Measurements from ENCODE around the gene BLOC1S6. TPM values are rescaled to one million over a fixed set of nuclear protein-coding genes. Genes with fewer than 3 reads are reported as not detected.

Gene BLOC1S6
- total RNA-seq, 1 donor from 2014 or later: 54.4 TPM

GRCh38 chr15:45546789-45547188, 40.4 kb upstream of the BLOC1S6 start:
- Mint-ChIP-seq H3K27me3 (ENCODE audit: low read depth) (no peaks in the 10 kb centered on the region), H3K9me3 (no peaks in the 10 kb centered on the region), H3K36me3 (ENCODE audit: low read depth) (no peaks in the 10 kb centered on the region), H3K27ac (ENCODE audit: unreplicated experiment) (peak overlapping the region; percentile 4), H3K4me3 (no peak overlapping the region), H3K4me1 (no peaks in the 10 kb centered on the region)
- TF ChIP-seq CTCF (conservative IDR thresholded peaks at IDR 0.05): no peak
- DNase-seq (ENCODE audit: low read depth, low spot score): no peak

- no peaks in the 10 kb centered on the region for H3K36me3 Mint-ChIP-seq (ENCODE audit: low read depth)
- no peaks in the 10 kb centered on the region for H3K4me1 Mint-ChIP-seq
- TF ChIP-seq CTCF (conservative IDR thresholded peaks at IDR 0.05): no peak
- no peak for DNase-seq (ENCODE audit: low read depth, low spot score)
- peaks cover 7% of the 10 kb centered on the region for H3K27me3 Mint-ChIP-seq (ENCODE audit: low read depth)
- no peak overlapping the region for H3K4me3 Mint-ChIP-seq
- no peak overlapping the region for H3K27ac Mint-ChIP-seq (ENCODE audit: unreplicated experiment)
- no peaks in the 10 kb centered on the region for H3K9me3 Mint-ChIP-seq
Measured at GRCh38 chr15:45548753-45549520, 38.2 kb upstream of the BLOC1S6 start.

GRCh38 chr15:45549541-45550220, 37.5 kb upstream of the BLOC1S6 start:
- Mint-ChIP-seq H3K27ac (ENCODE audit: unreplicated experiment) (no peak overlapping the region), H3K4me3 (no peak overlapping the region), H3K27me3 (ENCODE audit: low read depth) (peaks cover 14% of the 10 kb centered on the region), H3K36me3 (ENCODE audit: low read depth) (no peaks in the 10 kb centered on the region), H3K4me1 (no peaks in the 10 kb centered on the region), H3K9me3 (no peaks in the 10 kb centered on the region)
- no peak for TF ChIP-seq CTCF (conservative IDR thresholded peaks at IDR 0.05)
- DNase-seq (ENCODE audit: low read depth, low spot score): no peak

GRCh38 chr15:45550436-45550835, 36.7 kb upstream of the BLOC1S6 start:
- H3K27ac Mint-ChIP-seq (ENCODE audit: unreplicated experiment): no peak overlapping the region
- no peaks in the 10 kb centered on the region for H3K4me1 Mint-ChIP-seq
- peaks cover 20% of the 10 kb centered on the region for H3K27me3 Mint-ChIP-seq (ENCODE audit: low read depth)
- H3K4me3 Mint-ChIP-seq: no peak overlapping the region
- TF ChIP-seq CTCF (conservative IDR thresholded peaks at IDR 0.05): no peak
- no peaks in the 10 kb centered on the region for H3K36me3 Mint-ChIP-seq (ENCODE audit: low read depth)
- no peak for DNase-seq (ENCODE audit: low read depth, low spot score)
- H3K9me3 Mint-ChIP-seq: no peaks in the 10 kb centered on the region

- no peak for DNase-seq (ENCODE audit: low read depth, low spot score)
- H3K9me3 Mint-ChIP-seq: no peaks in the 10 kb centered on the region
- TF ChIP-seq CTCF (conservative IDR thresholded peaks at IDR 0.05): no peak
- H3K27ac Mint-ChIP-seq (ENCODE audit: unreplicated experiment): no peak overlapping the region
- H3K36me3 Mint-ChIP-seq (ENCODE audit: low read depth): no peaks in the 10 kb centered on the region
- no peaks in the 10 kb centered on the region for H3K4me1 Mint-ChIP-seq
- peaks cover 30% of the 10 kb centered on the region for H3K27me3 Mint-ChIP-seq (ENCODE audit: low read depth)
- no peak overlapping the region for H3K4me3 Mint-ChIP-seq
Measured at GRCh38 chr15:45551676-45552075, 35.5 kb upstream of the BLOC1S6 start.

Measured in neural crest cell (in vitro differentiated cells).